Activated CD8-positive, alpha-beta memory T cell treated with anti-CD3 and anti-CD28 coated beads, Interleukin-2, amount 50 U/mL, for 4 hours (primary cell): ENCODE data around the gene EGR4.
"Not testable (repeated sequence)": the region's sequence is repeated elsewhere in the genome, so short reads cannot be mapped to it uniquely, and the experiment has no call there.

Experiments used
- DNase-seq: peaks from one replicate; pipeline ENCODE4 v3.0.0-alpha.2; 2020

The EGR4 gene

GRCh38 chr2:73262691-73263429 lies 30.5 kb downstream of the EGR4 start:
- not testable (repeated sequence) for DNase-seq

- no peak for DNase-seq
Observed at GRCh38 chr2:73262108-73262651, 31.2 kb downstream of the EGR4 start.

GRCh38 chr2:73260338-73260984 lies 32.9 kb downstream of the EGR4 start:
- DNase-seq, result no peak

- no peak for DNase-seq
Observed at GRCh38 chr2:73259704-73260337, 33.5 kb downstream of the EGR4 start.

GRCh38 chr2:73259276-73259675 lies 34.1 kb downstream of the EGR4 start:
- DNase-seq, result no peak

GRCh38 chr2:73258913-73259215 lies 34.5 kb downstream of the EGR4 start:
- no peak for DNase-seq

GRCh38 chr2:73258186-73258912 lies 35.0 kb downstream of the EGR4 start:
- no peak for DNase-seq

GRCh38 chr2:73257425-73258125 lies 35.8 kb downstream of the EGR4 start:
- DNase-seq, result no peak

- no peak for DNase-seq
Observed at GRCh38 chr2:73257021-73257420, 36.3 kb downstream of the EGR4 start.

- DNase-seq, result no peak
Observed at GRCh38 chr2:73256618-73256922, 36.8 kb downstream of the EGR4 start.

GRCh38 chr2:73255907-73256617 lies 37.3 kb downstream of the EGR4 start:
- DNase-seq, result no peak

- no peak for DNase-seq
Observed at GRCh38 chr2:73255007-73255644, 38.2 kb downstream of the EGR4 start.

GRCh38 chr2:73254343-73255006 lies 38.9 kb downstream of the EGR4 start:
- no peak for DNase-seq

- no peak for DNase-seq
Observed at GRCh38 chr2:73253901-73254300, 39.4 kb downstream of the EGR4 start.

GRCh38 chr2:73253400-73253799 lies 39.9 kb downstream of the EGR4 start:
- no peak for DNase-seq

- no peak for DNase-seq
Observed at GRCh38 chr2:73252238-73253027, 40.9 kb downstream of the EGR4 start.

- no peak for DNase-seq
Observed at GRCh38 chr2:73250872-73251846, 42.2 kb downstream of the EGR4 start.

GRCh38 chr2:73249636-73250035 lies 43.7 kb downstream of the EGR4 start:
- DNase-seq, result no peak

GRCh38 chr2:73246850-73247249 lies 46.5 kb downstream of the EGR4 start:
- no peak for DNase-seq
